ENCODE results near the gene TNS1.
A peak's percentile ranks its signal among the peaks of the same experiment; 100 is the strongest.

The TNS1 gene

DNA sequence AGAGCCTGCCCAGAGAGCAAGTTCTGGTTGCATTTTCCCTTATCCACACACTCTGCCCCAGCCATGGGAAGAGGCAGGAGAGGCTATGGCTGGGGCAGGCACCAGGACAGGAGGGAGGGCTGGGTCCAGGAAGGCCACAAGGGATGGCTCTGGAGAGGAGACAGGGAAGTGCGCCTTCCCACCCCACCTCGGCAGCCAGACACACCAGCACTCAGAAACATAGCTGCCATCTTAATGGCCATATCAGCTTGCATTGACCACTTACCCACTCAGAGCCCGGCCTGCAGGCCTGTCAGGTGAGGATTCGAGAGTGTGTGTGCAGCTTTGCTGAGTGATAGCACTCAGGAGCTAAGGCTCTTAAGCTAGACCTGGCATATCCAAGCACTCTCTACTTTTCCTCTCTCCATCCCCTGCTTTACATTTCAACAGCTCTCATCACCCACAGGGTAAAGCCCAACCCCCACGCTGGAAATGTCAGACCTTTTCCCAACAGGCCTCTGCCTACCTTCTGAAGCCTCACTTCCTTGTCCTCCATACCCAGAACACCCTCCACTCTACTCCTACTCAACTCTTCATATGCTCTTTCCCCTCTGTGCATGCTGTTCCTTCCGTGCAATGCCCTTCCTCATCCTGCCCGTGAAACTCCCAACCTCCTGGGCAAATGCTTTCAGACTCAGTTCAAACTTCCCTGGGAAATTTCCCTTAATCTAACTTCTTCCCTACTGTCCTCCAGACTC is 147.9 kb downstream of the TNS1 start:
- Histone ChIP-seq H3K4me1 (ENCODE audit: insufficient read depth, poor library complexity, severe bottlenecking) (peaks cover 27% of the 10 kb centered on the region), H3K27ac (ENCODE audit: poor library complexity, severe bottlenecking) (no peak overlapping the region)
- TF ChIP-seq, protein P1, sequence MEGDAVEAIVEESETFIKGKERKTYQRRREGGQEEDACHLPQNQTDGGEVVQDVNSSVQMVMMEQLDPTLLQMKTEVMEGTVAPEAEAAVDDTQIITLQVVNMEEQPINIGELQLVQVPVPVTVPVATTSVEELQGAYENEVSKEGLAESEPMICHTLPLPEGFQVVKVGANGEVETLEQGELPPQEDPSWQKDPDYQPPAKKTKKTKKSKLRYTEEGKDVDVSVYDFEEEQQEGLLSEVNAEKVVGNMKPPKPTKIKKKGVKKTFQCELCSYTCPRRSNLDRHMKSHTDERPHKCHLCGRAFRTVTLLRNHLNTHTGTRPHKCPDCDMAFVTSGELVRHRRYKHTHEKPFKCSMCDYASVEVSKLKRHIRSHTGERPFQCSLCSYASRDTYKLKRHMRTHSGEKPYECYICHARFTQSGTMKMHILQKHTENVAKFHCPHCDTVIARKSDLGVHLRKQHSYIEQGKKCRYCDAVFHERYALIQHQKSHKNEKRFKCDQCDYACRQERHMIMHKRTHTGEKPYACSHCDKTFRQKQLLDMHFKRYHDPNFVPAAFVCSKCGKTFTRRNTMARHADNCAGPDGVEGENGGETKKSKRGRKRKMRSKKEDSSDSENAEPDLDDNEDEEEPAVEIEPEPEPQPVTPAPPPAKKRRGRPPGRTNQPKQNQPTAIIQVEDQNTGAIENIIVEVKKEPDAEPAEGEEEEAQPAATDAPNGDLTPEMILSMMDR (IDR thresholded peaks at IDR 0.05; ENCODE audit: poor library complexity, severe bottlenecking): no peak

DNA sequence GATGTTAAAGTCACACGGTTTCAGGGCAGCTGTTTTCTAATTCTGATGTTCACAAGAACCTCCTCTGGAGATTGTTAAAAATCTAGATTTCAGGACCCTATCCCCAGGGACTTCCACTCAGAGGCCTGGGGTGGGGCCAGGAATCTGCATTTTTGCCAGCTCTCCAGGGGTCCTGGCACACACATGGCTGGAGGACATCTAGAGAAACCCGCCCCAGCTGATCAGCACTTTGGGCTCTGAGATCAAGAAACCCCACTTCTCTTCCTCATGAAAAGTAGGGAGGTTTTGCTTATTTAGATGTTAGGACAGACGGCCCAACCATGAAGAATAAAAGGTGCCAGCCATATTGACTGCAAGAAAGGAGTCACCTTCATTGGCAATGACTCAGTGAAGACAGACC is 148.8 kb downstream of the TNS1 start:
- ATAC-seq (ENCODE audit: low read depth): no peak
- Histone ChIP-seq H3K4me3 (ENCODE audit: severe bottlenecking) (no peak overlapping the region), H3K27ac (ENCODE audit: poor library complexity, severe bottlenecking) (no peak overlapping the region), H3K9me3 (ENCODE audit: severe bottlenecking) (no peaks in the 10 kb centered on the region), H3K36me3 (ENCODE audit: low read depth) (no peaks in the 10 kb centered on the region), H3K27me3 (ENCODE audit: insufficient read depth, poor library complexity, severe bottlenecking) (no peaks in the 10 kb centered on the region), H3K4me1 (ENCODE audit: insufficient read depth, poor library complexity, severe bottlenecking) (peaks cover 36% of the 10 kb centered on the region)
- DNase-seq (ENCODE audit: low spot score): no peak
- TF ChIP-seq, protein P1 (IDR thresholded peaks at IDR 0.05; ENCODE audit: poor library complexity, severe bottlenecking): no peak

More for the DNA sequence above, 147.9 kb downstream of the TNS1 start:
- Histone ChIP-seq H3K27me3 (ENCODE audit: insufficient read depth, poor library complexity, severe bottlenecking) (no peaks in the 10 kb centered on the region), H3K36me3 (ENCODE audit: low read depth) (no peaks in the 10 kb centered on the region), H3K4me3 (ENCODE audit: severe bottlenecking) (no peak overlapping the region), H3K9me3 (ENCODE audit: severe bottlenecking) (no peaks in the 10 kb centered on the region)
- no peak for ATAC-seq (ENCODE audit: low read depth)
- no peak for DNase-seq (ENCODE audit: low spot score)

DNA sequence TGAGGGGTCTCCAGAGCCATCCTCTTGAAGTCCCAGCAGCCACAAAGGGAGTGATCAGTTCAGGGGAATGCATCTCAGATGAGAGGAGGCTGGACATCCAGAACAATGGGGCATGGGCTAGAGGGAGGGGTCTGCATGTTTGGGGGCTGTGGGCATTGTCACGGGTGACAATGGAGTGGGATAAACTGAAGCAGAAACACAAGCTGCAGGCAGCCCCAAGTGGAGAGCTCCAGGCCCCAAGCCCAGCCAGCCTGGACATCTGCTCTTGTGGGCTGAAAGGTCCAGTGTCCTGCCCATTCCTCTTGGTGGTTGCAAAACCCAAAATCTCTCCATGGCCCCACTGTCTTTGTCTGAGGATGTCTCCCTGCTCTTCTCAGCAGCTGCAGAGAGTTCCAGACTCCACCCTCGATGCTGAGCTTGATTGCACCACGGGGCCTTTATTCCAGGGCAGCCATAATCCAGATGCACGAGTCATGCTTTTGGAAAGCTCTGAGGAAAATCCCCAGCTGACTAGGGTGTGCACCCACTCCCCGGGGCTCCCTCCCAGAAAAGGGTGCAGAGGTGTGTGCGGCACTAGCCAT is 149.4 kb downstream of the TNS1 start:
- ATAC-seq (ENCODE audit: low read depth) (0 out of 3 replicates have a peak, but pooled peaks have one; percentile 10), DNase-seq (ENCODE audit: low spot score) (no peak)
- no peaks in the 10 kb centered on the region for H3K36me3 ChIP-seq (ENCODE audit: low read depth)
- TF ChIP-seq, protein P1 (IDR thresholded peaks at IDR 0.05; ENCODE audit: poor library complexity, severe bottlenecking): no peak
- no peaks in the 10 kb centered on the region for H3K9me3 ChIP-seq (ENCODE audit: severe bottlenecking)
- H3K4me3 ChIP-seq (ENCODE audit: severe bottlenecking): no peak overlapping the region
- H3K27ac ChIP-seq (ENCODE audit: poor library complexity, severe bottlenecking): no peak overlapping the region
- H3K4me1 ChIP-seq (ENCODE audit: insufficient read depth, poor library complexity, severe bottlenecking): peaks cover 36% of the 10 kb centered on the region
- H3K27me3 ChIP-seq (ENCODE audit: insufficient read depth, poor library complexity, severe bottlenecking): no peaks in the 10 kb centered on the region

DNA sequence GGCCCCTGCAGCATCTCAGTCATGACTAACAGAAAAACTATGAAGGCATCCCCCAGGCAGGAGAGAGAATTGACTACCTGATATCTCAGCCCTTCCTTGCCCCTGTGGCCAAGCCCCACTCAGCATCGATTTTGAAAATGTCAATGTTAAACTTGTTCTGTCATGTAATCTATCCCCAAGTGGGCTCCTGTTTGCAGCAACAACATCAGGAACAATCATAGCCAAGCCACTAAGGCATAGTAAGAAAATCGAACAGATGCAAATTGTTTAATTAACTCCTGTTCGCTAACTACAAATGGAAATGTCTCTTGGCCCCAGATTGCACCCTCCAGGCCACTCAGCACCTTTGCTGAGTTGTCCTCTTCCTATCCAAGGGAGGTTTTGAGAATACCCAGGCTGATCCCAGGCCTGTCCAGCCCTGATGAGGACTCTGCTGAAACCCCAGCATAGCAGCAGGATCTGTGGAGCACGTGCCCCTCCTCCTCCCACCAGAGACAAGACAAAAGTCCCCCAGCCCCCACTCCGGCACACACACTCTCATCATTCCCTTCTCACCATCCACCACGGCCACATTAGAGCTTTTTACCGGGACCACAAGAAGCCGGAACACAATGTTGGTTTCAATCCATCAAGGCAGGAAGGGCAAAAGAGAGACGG is 150.1 kb downstream of the TNS1 start:
- no peak for DNase-seq (ENCODE audit: low spot score)
- TF ChIP-seq, protein P1 (IDR thresholded peaks at IDR 0.05; ENCODE audit: poor library complexity, severe bottlenecking): no peak
- Histone ChIP-seq H3K27ac (ENCODE audit: poor library complexity, severe bottlenecking) (no peak overlapping the region), H3K36me3 (ENCODE audit: low read depth) (no peaks in the 10 kb centered on the region), H3K27me3 (ENCODE audit: insufficient read depth, poor library complexity, severe bottlenecking) (no peaks in the 10 kb centered on the region), H3K4me3 (ENCODE audit: severe bottlenecking) (no peak overlapping the region), H3K4me1 (ENCODE audit: insufficient read depth, poor library complexity, severe bottlenecking) (peaks cover 36% of the 10 kb centered on the region), H3K9me3 (ENCODE audit: severe bottlenecking) (no peaks in the 10 kb centered on the region)
- ATAC-seq (ENCODE audit: low read depth): no peak

All from RWPE2 (cell line).